ENCODE results near the gene GPR149. TPM values are rescaled to one million over a fixed set of nuclear protein-coding genes. Genes with fewer than 3 reads are reported as not detected.

GPR149 gene
- total RNA-seq, 1 donor: not detected

Small RNAs within 50 kb of the gene (small RNA-seq; reads per million reads assigned to genes)
- gene RF01210: not detected

Other genes with a start within 250 kb of the GPR149 start
- 11.6 TPM for gene DHX36, start 105.7 kb downstream of the GPR149 start, total RNA-seq

Measured in hematopoietic multipotent progenitor cell (in vitro differentiated cells).